ENCODE measurements around the gene CLCN4.

The CLCN4 gene

DNA sequence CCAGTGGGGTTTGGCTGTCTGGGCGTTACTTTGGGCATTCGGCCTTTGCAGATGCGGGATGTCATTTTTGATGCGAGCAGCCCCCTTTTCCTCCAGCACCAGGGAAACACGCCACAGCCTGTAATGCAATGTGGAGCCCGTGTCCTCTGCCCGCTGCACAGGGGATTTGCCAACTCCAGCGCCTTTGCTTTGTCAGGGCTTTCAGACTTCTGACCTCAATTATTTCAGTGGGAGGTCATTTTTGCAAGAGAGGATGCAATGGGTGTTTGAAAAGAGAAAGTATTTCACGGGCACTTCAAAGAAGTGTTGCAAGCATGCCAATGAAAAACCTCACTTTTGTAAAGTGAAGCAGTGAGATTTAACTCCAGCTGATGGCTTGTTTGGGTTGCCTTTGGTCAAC is 11.5 kb downstream of the CLCN4 start:
- no peaks in the 10 kb centered on the region for H3K9me3 ChIP-seq (ENCODE audit: severe bottlenecking)
- TF ChIP-seq, protein P1, sequence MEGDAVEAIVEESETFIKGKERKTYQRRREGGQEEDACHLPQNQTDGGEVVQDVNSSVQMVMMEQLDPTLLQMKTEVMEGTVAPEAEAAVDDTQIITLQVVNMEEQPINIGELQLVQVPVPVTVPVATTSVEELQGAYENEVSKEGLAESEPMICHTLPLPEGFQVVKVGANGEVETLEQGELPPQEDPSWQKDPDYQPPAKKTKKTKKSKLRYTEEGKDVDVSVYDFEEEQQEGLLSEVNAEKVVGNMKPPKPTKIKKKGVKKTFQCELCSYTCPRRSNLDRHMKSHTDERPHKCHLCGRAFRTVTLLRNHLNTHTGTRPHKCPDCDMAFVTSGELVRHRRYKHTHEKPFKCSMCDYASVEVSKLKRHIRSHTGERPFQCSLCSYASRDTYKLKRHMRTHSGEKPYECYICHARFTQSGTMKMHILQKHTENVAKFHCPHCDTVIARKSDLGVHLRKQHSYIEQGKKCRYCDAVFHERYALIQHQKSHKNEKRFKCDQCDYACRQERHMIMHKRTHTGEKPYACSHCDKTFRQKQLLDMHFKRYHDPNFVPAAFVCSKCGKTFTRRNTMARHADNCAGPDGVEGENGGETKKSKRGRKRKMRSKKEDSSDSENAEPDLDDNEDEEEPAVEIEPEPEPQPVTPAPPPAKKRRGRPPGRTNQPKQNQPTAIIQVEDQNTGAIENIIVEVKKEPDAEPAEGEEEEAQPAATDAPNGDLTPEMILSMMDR (IDR thresholded peaks at IDR 0.05; ENCODE audit: poor library complexity, severe bottlenecking) = no peak
- no peaks in the 10 kb centered on the region for H3K36me3 ChIP-seq (ENCODE audit: low read depth)
- no peak overlapping the region for H3K27ac ChIP-seq (ENCODE audit: poor library complexity, severe bottlenecking)
- peaks cover under 1% of the 10 kb centered on the region for H3K4me1 ChIP-seq (ENCODE audit: insufficient read depth, poor library complexity, severe bottlenecking)
- ATAC-seq (ENCODE audit: low read depth) (no peak), DNase-seq (ENCODE audit: low spot score) (no peak)
- H3K27me3 ChIP-seq (ENCODE audit: insufficient read depth, poor library complexity, severe bottlenecking) = no peaks in the 10 kb centered on the region
- H3K4me3 ChIP-seq (ENCODE audit: severe bottlenecking) = no peak overlapping the region

DNA sequence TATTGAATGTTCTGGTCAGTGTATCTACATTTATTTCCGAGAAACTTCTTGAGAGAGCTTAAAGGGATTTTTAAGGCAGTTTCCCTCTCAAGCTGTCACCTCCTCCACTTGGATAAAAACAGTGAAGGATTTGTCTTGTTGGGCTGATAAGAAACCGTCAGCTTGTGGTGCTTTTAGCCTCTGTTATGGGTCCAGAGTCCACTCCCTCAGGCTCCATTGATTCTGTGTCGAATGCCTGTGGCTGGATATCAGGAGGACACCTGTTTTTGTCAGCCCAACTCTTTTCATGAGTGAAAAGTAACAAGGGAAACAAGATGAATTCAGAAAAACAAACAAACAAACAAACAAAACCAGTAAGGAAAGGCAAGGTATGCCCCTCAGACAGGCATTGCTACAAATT is 12.4 kb downstream of the CLCN4 start:
- Histone ChIP-seq H3K4me3 (ENCODE audit: severe bottlenecking) (no peak overlapping the region), H3K4me1 (ENCODE audit: insufficient read depth, poor library complexity, severe bottlenecking) (peaks cover 3% of the 10 kb centered on the region), H3K36me3 (ENCODE audit: low read depth) (no peaks in the 10 kb centered on the region), H3K9me3 (ENCODE audit: severe bottlenecking) (no peaks in the 10 kb centered on the region), H3K27me3 (ENCODE audit: insufficient read depth, poor library complexity, severe bottlenecking) (no peaks in the 10 kb centered on the region), H3K27ac (ENCODE audit: poor library complexity, severe bottlenecking) (no peak overlapping the region)
- DNase-seq (ENCODE audit: low spot score) (no peak), ATAC-seq (ENCODE audit: low read depth) (no peak)
- TF ChIP-seq, protein P1 (IDR thresholded peaks at IDR 0.05; ENCODE audit: poor library complexity, severe bottlenecking) = no peak

DNA sequence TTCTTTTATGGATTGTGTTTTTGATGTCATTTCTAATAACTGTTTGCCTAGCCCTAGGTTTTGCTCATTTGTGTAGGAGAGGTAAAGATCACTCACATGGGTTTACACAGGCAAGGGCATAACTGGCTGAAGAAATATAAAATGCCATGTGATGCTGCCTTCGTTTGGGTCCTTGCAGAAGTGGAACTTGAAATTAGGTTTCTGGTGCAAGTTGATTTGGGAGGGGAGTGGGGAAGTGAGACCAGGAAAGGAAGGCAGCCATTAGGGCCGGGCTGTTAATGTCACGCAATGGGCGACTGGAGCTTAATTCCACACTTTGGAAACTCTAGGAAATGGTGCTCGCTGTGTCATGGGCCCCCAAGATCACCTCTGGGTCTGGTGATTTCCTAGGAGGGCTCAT is 14.5 kb downstream of the CLCN4 start:
- no peak overlapping the region for H3K4me3 ChIP-seq (ENCODE audit: severe bottlenecking)
- no peaks in the 10 kb centered on the region for H3K36me3 ChIP-seq (ENCODE audit: low read depth)
- ATAC-seq (ENCODE audit: low read depth) (no peak), DNase-seq (ENCODE audit: low spot score) (no peak)
- no peak overlapping the region for H3K27ac ChIP-seq (ENCODE audit: poor library complexity, severe bottlenecking)
- H3K4me1 ChIP-seq (ENCODE audit: insufficient read depth, poor library complexity, severe bottlenecking) = peaks cover 7% of the 10 kb centered on the region
- no peaks in the 10 kb centered on the region for H3K27me3 ChIP-seq (ENCODE audit: insufficient read depth, poor library complexity, severe bottlenecking)
- TF ChIP-seq, protein P1 (IDR thresholded peaks at IDR 0.05; ENCODE audit: poor library complexity, severe bottlenecking) = no peak
- no peaks in the 10 kb centered on the region for H3K9me3 ChIP-seq (ENCODE audit: severe bottlenecking)

DNA sequence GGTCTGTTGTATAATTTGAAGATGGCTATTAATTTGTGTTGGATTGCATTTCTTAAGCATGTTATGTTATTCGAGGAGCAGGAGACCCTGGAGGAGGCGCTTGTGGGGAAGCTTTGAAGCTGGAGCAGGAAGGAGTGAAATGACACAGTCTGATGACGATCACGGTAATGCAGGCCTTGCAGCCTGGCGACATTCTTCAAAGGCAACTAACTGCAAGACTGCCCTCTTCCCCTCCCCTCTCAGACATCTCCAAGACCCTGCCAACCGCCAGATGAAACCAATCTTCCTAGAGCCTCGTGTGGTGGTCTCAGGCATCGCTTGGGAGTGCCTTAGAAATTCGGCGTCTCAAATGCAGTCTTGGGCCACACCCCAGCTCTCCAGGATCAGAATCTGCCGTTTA is 16.1 kb downstream of the CLCN4 start:
- Histone ChIP-seq H3K9me3 (ENCODE audit: severe bottlenecking) (no peaks in the 10 kb centered on the region), H3K4me1 (ENCODE audit: insufficient read depth, poor library complexity, severe bottlenecking) (peaks cover 7% of the 10 kb centered on the region), H3K36me3 (ENCODE audit: low read depth) (no peaks in the 10 kb centered on the region), H3K4me3 (ENCODE audit: severe bottlenecking) (no peak overlapping the region), H3K27me3 (ENCODE audit: insufficient read depth, poor library complexity, severe bottlenecking) (no peaks in the 10 kb centered on the region), H3K27ac (ENCODE audit: poor library complexity, severe bottlenecking) (no peak overlapping the region)
- DNase-seq (ENCODE audit: low spot score) (no peak), ATAC-seq (ENCODE audit: low read depth) (no peak)
- TF ChIP-seq, protein P1 (IDR thresholded peaks at IDR 0.05; ENCODE audit: poor library complexity, severe bottlenecking) = no peak

DNA sequence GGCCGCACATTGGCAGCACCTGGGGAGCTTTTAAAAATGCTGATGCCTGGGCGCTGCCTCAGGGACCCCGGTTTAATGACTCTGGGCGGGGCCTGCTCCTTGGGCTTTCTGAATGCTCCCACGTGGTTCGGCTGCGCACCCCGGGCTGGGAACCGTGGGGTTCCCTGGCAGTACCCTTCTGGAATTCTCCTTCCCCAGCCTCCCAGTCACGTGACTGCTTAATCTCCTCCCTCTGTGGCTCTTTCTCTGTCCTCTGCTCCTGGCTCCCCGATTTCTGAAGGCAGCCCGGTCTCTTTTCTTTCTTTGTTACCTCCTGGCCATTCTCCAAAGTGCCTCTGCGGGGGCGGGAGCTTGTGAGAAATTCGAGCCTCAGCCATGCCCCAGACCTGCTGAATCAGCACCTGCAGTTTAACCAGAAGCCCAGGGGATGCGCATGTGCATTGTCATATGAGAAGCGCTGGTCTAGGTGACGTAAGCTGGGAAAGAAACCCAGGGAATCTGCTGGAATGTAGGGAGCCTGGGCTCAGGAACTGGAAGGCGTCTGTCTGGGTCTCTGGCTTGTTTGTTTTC is 16.6 kb downstream of the CLCN4 start:
- Histone ChIP-seq H3K36me3 (ENCODE audit: low read depth) (no peaks in the 10 kb centered on the region), H3K4me1 (ENCODE audit: insufficient read depth, poor library complexity, severe bottlenecking) (peaks cover 7% of the 10 kb centered on the region), H3K9me3 (ENCODE audit: severe bottlenecking) (no peaks in the 10 kb centered on the region), H3K4me3 (ENCODE audit: severe bottlenecking) (no peak overlapping the region), H3K27ac (ENCODE audit: poor library complexity, severe bottlenecking) (no peak overlapping the region), H3K27me3 (ENCODE audit: insufficient read depth, poor library complexity, severe bottlenecking) (no peaks in the 10 kb centered on the region)
- ATAC-seq (ENCODE audit: low read depth) (peak; percentile 91), DNase-seq (ENCODE audit: low spot score) (peak; percentile 81)
- TF ChIP-seq, protein P1 (IDR thresholded peaks at IDR 0.05; ENCODE audit: poor library complexity, severe bottlenecking) = no peak

All from RWPE2 (cell line).